Coronary artery (tissue), 2 donors: ENCODE results near the gene UNG.
A peak's percentile ranks its signal among the peaks of the same experiment; 100 is the strongest.

Experiments
- DNase-seq: peaks from one replicate; pipeline ENCODE4 v3.0.0-alpha.2; 2017; ENCODE audit warnings: low spot score
- H3K27ac ChIP-seq, 2 donors: fragments of 200-600 bp; sonication (generic); one replicate each; pipeline ENCODE4 v1.5.1; 2016 to 2019
- H3K4me3 ChIP-seq: fragments of 200-600 bp; sonication (generic); 2 replicates; pipeline ENCODE4 v1.5.1; 2016; ENCODE audit warnings: mild to moderate bottlenecking, moderate library complexity
- CTCF ChIP-seq: fragments of 200-600 bp; sonication (generic); IDR thresholded peaks from one replicate; pipeline ENCODE4 v1.5.1; 2019; ENCODE audit warnings: antibody characterized with exemption

The UNG gene

GRCh38 chr12:109153821-109154441 lies 56.5 kb downstream of the UNG start:
- peak; percentile 73 for DNase-seq
- TF ChIP-seq CTCF, result no peak
- Histone ChIP-seq H3K27ac (peak overlapping the region; percentile 87 to 95), H3K4me3 (peak overlapping the region; percentile 96)

- DNase-seq, result peak; percentile 94
- peak overlapping the region; percentile 96 for H3K4me3 ChIP-seq
- TF ChIP-seq CTCF, result no peak
- peak overlapping the region; percentile 87 to 95 for H3K27ac ChIP-seq
Observed at GRCh38 chr12:109154451-109155438, 57.3 kb downstream of the UNG start.

- no peak for TF ChIP-seq CTCF
- no peak for DNase-seq
- peak overlapping the region; percentile 96 for H3K4me3 ChIP-seq
- H3K27ac ChIP-seq, result peak overlapping the region; percentile 15 to 38
Observed at GRCh38 chr12:109156036-109156435, 58.6 kb downstream of the UNG start.

GRCh38 chr12:109156586-109156985 lies 59.2 kb downstream of the UNG start:
- H3K4me3 ChIP-seq, result no peak overlapping the region
- DNase-seq, result no peak
- peak overlapping the region in 1 of 2 donors; percentile 38 for H3K27ac ChIP-seq
- no peak for TF ChIP-seq CTCF

GRCh38 chr12:109157986-109158385 lies 60.6 kb downstream of the UNG start:
- TF ChIP-seq CTCF, result no peak
- no peak for DNase-seq
- no peak overlapping the region for H3K4me3 ChIP-seq
- H3K27ac ChIP-seq, result peak overlapping the region; percentile 38 to 48

GRCh38 chr12:109160433-109160832 lies 63.0 kb downstream of the UNG start:
- DNase-seq, result no peak
- no peak for TF ChIP-seq CTCF
- Histone ChIP-seq H3K27ac (peak overlapping the region; percentile 70 to 77), H3K4me3 (peak overlapping the region; percentile 38)
